HG02588 (cell line): ENCODE data around the gene JRKL.
"Not testable (repeated sequence)": the region's sequence is repeated elsewhere in the genome, so short reads cannot be mapped to it uniquely, and the experiment has no call there.

Source experiments
- ATAC-seq: cut with Tn5 transposase; IDR thresholded peaks from one replicate; pipeline ENCODE4 v1.9.1; 2021; ENCODE audit warnings: mild to moderate bottlenecking, moderate library complexity; ENCODE audit not compliant: unreplicated experiment

Gene JRKL

DNA sequence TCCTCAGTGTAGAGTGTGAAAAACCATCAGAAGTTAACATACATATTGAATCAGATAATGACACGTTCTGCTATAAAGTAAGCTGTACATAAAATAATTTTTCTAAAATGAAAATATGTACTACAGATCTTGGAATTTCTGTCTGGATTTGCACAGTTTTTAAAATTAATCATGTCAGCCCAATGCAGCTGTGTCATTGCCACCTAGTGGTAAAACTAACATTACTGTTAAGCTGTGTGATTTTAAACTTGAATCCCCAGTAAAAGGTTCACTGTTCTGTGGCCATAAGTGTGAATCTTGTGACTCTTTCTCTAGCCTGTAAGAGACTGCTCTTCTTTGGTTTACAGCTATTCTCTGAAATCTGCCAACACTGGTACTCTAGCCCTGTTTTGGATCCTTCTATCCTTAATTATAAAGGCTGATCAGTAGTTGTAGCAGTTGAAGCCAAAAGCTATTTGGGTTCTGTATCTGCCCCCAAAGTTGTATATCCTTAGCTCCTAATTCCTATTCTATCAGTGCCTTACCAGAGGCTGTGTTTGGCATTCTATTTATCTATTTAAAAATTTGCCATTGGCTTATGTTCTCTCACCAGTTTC, 4.0 kb downstream of the JRKL start:
- no peak for ATAC-seq

DNA sequence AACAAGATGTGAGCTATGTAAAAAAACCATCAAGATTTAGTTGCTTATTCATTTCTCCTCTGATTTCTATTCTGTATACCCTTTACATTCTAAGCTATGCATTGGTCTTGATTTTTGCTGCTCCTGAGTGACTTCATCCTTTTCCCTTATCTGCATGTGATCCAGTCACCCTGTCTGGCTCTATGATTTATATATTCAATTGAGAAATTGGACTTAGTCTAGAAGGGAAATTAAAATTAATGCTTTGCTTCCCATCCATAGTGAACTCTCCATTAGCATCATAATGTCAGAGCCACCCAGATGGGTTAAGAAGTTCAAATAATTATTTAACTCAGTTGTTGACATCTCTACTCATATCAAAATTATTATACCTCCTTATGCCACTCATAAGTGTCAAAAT, 5.0 kb downstream of the JRKL start:
- ATAC-seq: no peak

DNA sequence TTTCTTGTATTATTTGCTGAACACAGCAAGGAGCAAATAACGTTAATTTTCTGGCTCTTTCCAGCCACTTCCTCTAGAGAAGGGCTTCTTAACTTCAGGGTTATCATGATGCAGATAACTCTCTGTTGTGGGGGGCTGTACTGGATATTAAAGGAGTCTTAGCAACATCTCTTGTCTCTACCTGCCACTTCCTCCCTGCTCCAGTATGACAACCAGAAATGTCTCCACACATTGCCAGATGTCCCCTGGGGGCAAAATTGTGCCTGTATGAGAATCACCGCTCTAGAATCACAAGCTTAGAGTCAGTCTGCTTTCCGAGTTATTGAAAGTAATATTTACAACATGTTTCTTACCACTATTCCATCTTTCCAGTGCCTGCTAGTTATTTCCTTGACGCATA, 6.8 kb downstream of the JRKL start:
- no peak for ATAC-seq

DNA sequence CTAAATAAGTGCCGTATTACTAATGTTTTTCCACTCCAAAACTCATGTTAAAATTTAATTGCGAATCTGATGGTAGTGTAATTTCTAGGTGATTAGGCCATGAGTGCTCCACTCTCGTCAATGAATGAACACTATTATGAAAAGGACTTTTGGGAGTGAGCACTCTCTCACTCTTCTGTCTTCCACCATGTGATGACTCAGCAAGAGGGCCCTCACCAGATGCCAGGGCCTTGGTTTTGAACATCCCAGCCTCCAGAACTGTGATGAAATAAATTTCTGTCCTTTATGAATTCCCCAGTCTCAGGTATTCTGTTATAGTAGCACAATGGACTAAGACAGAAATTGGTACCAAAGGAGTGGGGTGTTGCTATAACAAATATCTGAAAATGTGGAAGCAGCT, 8.1 kb downstream of the JRKL start:
- no peak for ATAC-seq

DNA sequence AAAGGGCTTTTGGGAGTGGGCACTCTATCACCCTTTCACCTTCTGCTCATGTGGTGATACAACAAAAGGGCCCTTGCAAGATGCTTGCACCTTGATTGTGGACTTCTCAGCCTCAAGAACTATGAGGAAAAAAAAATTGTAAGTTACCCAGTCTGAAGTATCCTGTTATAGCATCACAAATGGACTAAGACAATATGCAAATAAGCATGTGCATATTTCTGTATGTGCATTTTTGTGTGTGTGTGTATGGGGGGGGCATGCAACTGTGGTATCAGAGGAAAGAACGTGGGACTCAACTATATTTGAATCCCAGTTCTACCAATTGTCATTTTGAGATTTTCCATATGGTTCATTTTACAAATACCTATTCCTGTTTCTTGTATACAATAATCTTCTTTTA, 10.9 kb downstream of the JRKL start:
- no peak for ATAC-seq

DNA sequence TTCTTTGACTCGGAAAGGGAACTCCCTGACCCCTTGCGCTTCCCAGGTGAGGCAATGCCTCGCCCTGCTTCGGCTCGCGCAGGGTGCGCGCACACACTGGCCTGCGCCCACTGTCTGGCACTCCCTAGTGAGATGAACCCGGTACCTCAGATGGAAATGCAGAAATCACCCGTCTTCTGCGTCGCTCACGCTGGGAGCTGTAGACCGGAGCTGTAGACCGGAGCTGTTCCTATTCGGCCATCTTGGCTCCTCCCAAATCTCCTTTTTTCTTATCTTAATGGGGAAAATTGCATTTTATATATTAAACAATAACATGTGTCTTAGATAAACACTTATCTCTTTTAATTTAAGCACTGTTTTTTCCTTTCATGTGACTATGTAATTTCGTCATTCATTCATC, 21.6 kb downstream of the JRKL start:
- not testable (repeated sequence) for ATAC-seq

DNA sequence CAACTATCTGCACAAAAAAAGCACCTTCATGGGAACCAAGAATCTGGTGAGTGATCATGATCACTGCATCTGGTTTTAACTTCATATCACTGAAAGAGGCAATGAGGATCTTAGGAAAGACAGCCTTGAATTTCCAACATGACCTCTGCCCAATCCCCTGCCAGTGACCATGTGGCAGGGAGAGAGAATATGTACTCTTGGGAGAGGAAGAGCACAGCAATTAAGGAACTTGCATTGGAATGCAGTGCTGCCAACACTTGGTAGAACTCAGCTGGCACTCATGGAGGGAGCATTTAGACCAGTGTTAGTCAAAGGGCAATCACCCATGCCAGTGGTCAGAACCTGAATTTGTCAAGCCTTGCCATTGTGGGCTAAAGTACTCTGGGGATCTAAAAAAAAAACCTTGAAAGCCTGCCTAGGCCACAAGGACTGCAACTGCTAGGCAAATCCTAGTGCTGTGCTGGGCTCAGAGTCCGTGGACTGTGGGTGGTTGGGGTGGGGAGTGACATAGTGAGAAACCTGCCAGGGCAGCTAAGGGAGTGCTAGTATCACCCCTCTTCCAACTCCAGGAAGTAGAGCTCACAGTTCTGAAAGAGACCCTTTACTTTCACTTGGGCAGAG, 23.1 kb downstream of the JRKL start:
- ATAC-seq: peak; percentile 58

DNA sequence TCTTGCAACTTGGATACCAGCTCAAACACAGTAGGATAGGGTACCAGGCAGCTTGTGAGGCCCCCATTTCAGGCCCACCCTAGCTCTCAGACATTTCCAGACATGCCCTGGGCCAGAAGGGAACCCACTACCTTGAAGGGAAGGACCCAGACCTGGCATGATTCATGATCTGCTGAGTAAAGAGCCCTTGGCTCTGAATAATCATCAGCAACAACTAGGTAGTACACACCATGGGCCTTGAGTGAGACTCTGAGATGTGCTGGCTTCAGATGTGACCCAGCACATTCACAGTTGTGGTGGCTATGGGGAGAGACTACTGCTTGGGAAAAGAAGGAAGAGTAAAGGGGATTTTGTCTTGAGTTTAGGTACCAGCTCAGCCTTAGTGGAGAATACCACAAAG, 23.6 kb downstream of the JRKL start:
- no peak for ATAC-seq

DNA sequence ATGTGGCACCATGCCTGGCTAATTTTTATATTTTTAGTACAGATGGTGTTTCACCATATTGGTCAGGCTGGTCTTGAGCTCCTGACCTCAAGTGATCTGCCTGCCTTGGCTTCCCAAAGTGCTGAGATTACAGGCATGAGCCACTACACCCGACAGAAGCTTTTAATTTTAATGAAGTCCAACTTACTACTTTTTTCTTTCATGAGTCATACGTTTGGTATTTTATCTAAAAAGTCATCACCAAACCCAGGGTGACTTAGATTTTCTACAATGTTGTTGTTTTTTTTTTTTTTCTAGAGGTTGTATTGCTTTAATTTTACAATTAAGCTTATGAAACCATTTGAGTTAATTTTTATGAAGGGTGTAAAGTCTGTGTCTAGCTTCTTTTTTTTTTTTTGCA, 34.9 kb downstream of the JRKL start:
- no peak for ATAC-seq

DNA sequence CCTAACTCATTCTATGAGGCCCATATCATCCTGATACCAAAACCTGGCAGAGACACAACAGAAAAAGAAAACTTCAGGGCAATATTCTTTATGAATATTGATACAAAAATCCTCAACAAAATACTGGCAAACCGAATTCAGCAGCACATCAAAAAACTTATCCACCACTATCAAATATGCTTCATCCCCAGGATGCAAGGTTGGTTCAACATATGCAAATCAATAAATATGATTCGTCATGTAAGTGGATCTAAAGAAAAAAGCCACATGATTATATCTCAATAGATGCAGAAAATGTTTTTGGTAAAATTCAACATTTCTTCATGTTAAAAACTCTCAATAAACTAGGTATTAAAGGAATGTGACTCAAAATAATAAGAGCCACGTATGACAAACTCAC, 40.9 kb downstream of the JRKL start:
- no peak for ATAC-seq

DNA sequence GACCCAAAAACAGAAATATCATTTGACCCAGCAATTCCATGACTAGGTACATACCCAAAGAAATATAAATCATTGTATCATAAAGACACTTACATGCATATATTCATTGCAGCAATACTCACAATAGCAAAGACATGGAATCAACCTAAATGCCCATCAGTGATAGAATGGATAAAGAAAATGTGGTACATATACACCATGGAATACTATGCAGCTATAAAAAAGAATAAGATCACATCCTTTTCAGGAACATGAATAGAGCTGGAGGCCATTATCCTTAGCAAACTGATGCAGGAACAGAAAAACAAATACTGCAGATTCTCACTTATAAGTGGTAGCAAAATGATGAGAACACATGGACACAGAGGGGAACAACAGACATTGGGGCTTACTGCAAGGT, 42.8 kb downstream of the JRKL start:
- not testable (repeated sequence) for ATAC-seq
